ENCODE measurements around the gene CMTM3.

Gene CMTM3

GRCh38 chr16:66580605-66581209 is 23.8 kb upstream of the CMTM3 start (continued):
- peak; percentile 51; the same call in 1 of the 2 replicates for TF ChIP-seq INSM2 (tag by site-specific recombination; IDR thresholded peaks at IDR 0.05)
- TF ChIP-seq ZNF280C (tag by site-specific recombination; IDR thresholded peaks at IDR 0.05): no peak
- TF ChIP-seq MEIS1 (CRISPR knock-in tag; IDR thresholded peaks at IDR 0.05; ENCODE audit: borderline replicate concordance): no peak
- peak; percentile 30 for TF ChIP-seq ZNF335 (tag by site-specific recombination; conservative IDR thresholded peaks at IDR 0.05)
- no peak for TF ChIP-seq TCF7L2 (IDR thresholded peaks at IDR 0.05; ENCODE audit: borderline replicate concordance, low read depth, low read length)
- TF ChIP-seq SP7 (tag by site-specific recombination; IDR thresholded peaks at IDR 0.05): peak; percentile 32; the same call in 1 of the 2 replicates
- no peak for TF ChIP-seq ZNF791 (tag by site-specific recombination; IDR thresholded peaks at IDR 0.05)
- TF ChIP-seq ZNF19 (tag by site-specific recombination; IDR thresholded peaks at IDR 0.05; ENCODE audit: low read depth): no peak
- TF ChIP-seq IKZF3 (tag by site-specific recombination; IDR thresholded peaks at IDR 0.05): 0 out of 2 replicates have a peak, but pooled peaks have one; percentile 20
- TF ChIP-seq ZNF600 (tag by site-specific recombination; IDR thresholded peaks at IDR 0.05): 0 out of 2 replicates have a peak, but pooled peaks have one; percentile 34
- TF ChIP-seq KLF16 (tag by site-specific recombination; IDR thresholded peaks at IDR 0.05): no peak
- no peak for TF ChIP-seq ZNF174 (tag by site-specific recombination; IDR thresholded peaks at IDR 0.05)
- peak; percentile 46; the same call in 1 of the 2 replicates for TF ChIP-seq ZXDB (tag by site-specific recombination; IDR thresholded peaks at IDR 0.05)
- no peak for TF ChIP-seq FEZF1 (tag by site-specific recombination; IDR thresholded peaks at IDR 0.05)

GRCh38 chr16:66581246-66581952 is 23.1 kb upstream of the CMTM3 start:
- Histone ChIP-seq H3K4me3 (ENCODE audit: low read depth, low read length) (no peak overlapping the region), H3K27ac (ENCODE audit: extremely low read depth, low read depth, low read length) (no peak overlapping the region), H3K36me3 (ENCODE audit: control insufficient read depth in 2 of 2, insufficient read depth in 1 of 2, low read length in 2 of 2) (no peaks in the 10 kb centered on the region), H3K9me3 (ENCODE audit: control insufficient read depth, insufficient read depth, low read depth, low read length) (no peaks in the 10 kb centered on the region), H3K4me1 (ENCODE audit: control insufficient read depth, insufficient read depth, low read length) (peaks cover 12% of the 10 kb centered on the region)
- ChIA-PET CTCF (interaction anchor here (1.3 to 1.6 kb wide), 2 partner anchors 9 to 249 kb away, joined by 3 read pairs; partner anchors contain the start of gene NAE1), POLR2A (no interaction called here)
- 0 out of 2 replicates have a peak, but pooled peaks have one; percentile 35 for TF ChIP-seq PRDM4 (tag by site-specific recombination; IDR thresholded peaks at IDR 0.05)
- TF ChIP-seq RBAK (tag by site-specific recombination; IDR thresholded peaks at IDR 0.05): no peak

Measured in HEK293 (cell line).